ENCODE data around the gene SP100.

Gene SP100

DNA sequence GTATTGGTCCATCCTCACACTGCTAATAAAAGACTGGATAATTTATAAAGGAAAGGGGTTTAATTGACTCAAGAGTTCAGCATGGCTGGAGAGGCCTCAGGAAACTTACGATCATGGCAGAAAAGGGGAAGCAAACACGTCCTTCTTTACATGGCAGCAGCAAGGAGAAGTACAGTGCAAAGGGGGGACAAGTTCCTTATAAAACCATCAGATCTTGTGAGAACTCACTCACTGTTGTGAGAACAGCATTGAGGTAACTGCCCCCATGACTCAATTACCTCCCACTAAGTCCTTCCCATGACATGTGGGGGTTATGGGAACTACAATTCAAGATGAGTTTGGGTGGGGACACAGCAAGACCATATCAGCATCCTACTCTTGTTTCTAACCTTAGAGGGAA lies 37.0 kb downstream of the SP100 start:
- H3K9me3 ChIP-seq (ENCODE audit: control insufficient read depth in 2 of 2, low read length in 2 of 2), result no peaks in the 10 kb centered on the region
- peaks cover 0 to 2% of the 10 kb centered on the region in 2 donors for H3K4me1 ChIP-seq (ENCODE audit: control insufficient read depth in 2 of 2, insufficient read depth in 2 of 2, low read length in 2 of 2)
- peaks cover 38 to 41% of the 10 kb centered on the region in 2 donors for H3K36me3 ChIP-seq (ENCODE audit: control insufficient read depth in 2 of 2, insufficient read depth in 2 of 2, low read length in 2 of 2)
- no peaks in the 10 kb centered on the region for H3K27me3 ChIP-seq (ENCODE audit: control insufficient read depth in 2 of 2, insufficient read depth in 2 of 2, low read length in 2 of 2)
- no peak overlapping the region for H3K9ac ChIP-seq (ENCODE audit: low read depth in 1 of 2, low read length in 2 of 2)
- no peak overlapping the region for H3K27ac ChIP-seq (ENCODE audit: low read depth in 2 of 2, low read length in 2 of 2)
- H3K4me3 ChIP-seq (ENCODE audit: low read length in 2 of 2), result no peak overlapping the region

DNA sequence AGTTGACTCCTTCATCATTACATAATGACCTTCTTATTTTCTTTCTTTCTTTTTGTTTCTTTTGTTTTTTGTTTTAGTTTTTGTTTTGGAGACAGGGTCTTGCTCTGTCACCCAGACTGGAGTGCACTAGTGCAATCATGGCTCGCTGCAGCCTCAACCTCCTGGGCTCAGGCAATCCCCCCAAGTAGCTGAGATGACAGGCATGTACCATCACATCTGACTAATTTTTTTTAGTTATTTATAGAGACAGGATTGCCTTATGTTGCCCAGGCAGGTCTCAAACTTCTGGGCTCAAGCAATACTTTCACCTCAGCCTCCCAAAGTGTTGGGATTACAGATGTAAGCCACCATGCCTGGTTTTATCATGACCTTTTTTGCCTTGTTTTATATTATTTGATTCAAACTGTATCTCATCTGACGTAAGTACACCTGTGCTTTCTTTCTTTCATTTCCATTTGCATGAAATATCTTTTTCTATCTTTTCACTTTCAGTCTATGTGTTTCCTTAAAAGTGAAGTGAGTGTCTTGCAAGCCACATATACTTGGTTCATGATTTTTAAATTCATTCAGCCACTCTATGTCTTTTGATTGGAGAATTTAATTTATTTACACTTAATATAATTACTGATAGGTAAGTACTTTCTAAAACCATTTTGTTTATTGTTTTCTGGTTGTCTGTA lies 39.1 kb downstream of the SP100 start:
- Histone ChIP-seq H3K9me3 (ENCODE audit: control insufficient read depth in 2 of 2, low read length in 2 of 2) (no peaks in the 10 kb centered on the region), H3K4me3 (ENCODE audit: low read length in 2 of 2) (no peak overlapping the region), H3K4me1 (ENCODE audit: control insufficient read depth in 2 of 2, insufficient read depth in 2 of 2, low read length in 2 of 2) (peaks cover 0 to 2% of the 10 kb centered on the region in 2 donors), H3K36me3 (ENCODE audit: control insufficient read depth in 2 of 2, insufficient read depth in 2 of 2, low read length in 2 of 2) (peaks cover 38 to 41% of the 10 kb centered on the region in 2 donors), H3K9ac (ENCODE audit: low read depth in 1 of 2, low read length in 2 of 2) (no peak overlapping the region), H3K27me3 (ENCODE audit: control insufficient read depth in 2 of 2, insufficient read depth in 2 of 2, low read length in 2 of 2) (no peaks in the 10 kb centered on the region), H3K27ac (ENCODE audit: low read depth in 2 of 2, low read length in 2 of 2) (no peak overlapping the region)

GRCh38 chr2:230457073-230457768 lies 41.2 kb downstream of the SP100 start:
- Histone ChIP-seq H3K27ac (ENCODE audit: low read depth in 2 of 2, low read length in 2 of 2) (peak overlapping the region; percentile 26 to 27), H3K36me3 (ENCODE audit: control insufficient read depth in 2 of 2, insufficient read depth in 2 of 2, low read length in 2 of 2) (peaks cover 43 to 49% of the 10 kb centered on the region in 2 donors)

DNA sequence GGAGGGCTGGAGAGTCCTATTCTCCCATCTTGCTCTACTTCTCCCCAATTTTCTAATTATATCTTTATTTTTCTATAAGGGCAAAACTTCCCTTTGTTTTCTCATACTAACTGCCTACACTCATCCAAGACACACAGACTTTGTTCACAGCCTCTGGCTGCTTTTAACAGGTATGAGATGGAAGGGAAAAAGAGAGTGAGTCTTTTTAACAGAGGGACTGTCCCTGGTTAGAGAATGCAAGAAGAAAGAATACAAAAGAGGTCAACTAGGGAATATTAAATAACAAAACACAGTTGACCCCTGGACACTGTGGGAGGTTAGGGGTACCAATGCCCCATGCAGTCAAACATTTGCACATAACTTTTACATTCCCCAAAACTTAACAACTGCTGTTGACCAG lies 41.8 kb downstream of the SP100 start:
- no peaks in the 10 kb centered on the region for H3K27me3 ChIP-seq (ENCODE audit: control insufficient read depth in 2 of 2, insufficient read depth in 2 of 2, low read length in 2 of 2)
- H3K9ac ChIP-seq (ENCODE audit: low read depth in 1 of 2, low read length in 2 of 2), result no peak overlapping the region
- H3K4me1 ChIP-seq (ENCODE audit: control insufficient read depth in 2 of 2, insufficient read depth in 2 of 2, low read length in 2 of 2), result peaks cover 0 to 2% of the 10 kb centered on the region in 2 donors
- H3K27ac ChIP-seq (ENCODE audit: low read depth in 2 of 2, low read length in 2 of 2), result no peak overlapping the region
- H3K36me3 ChIP-seq (ENCODE audit: control insufficient read depth in 2 of 2, insufficient read depth in 2 of 2, low read length in 2 of 2), result peaks cover 44 to 52% of the 10 kb centered on the region in 2 donors
- H3K9me3 ChIP-seq (ENCODE audit: control insufficient read depth in 2 of 2, low read length in 2 of 2), result no peaks in the 10 kb centered on the region
- H3K4me3 ChIP-seq (ENCODE audit: low read length in 2 of 2), result no peak overlapping the region

More at GRCh38 chr2:230457073-230457768, 41.2 kb downstream of the SP100 start:
- Histone ChIP-seq H3K27me3 (ENCODE audit: control insufficient read depth in 2 of 2, insufficient read depth in 2 of 2, low read length in 2 of 2) (no peaks in the 10 kb centered on the region), H3K4me3 (ENCODE audit: low read length in 2 of 2) (no peak overlapping the region), H3K9ac (ENCODE audit: low read depth in 1 of 2, low read length in 2 of 2) (no peak overlapping the region), H3K9me3 (ENCODE audit: control insufficient read depth in 2 of 2, low read length in 2 of 2) (no peaks in the 10 kb centered on the region), H3K4me1 (ENCODE audit: control insufficient read depth in 2 of 2, insufficient read depth in 2 of 2, low read length in 2 of 2) (peaks cover 0 to 2% of the 10 kb centered on the region in 2 donors)

GRCh38 chr2:230459216-230459615 lies 43.2 kb downstream of the SP100 start:
- Histone ChIP-seq H3K4me3 (ENCODE audit: low read length in 2 of 2) (no peak overlapping the region), H3K27me3 (ENCODE audit: control insufficient read depth in 2 of 2, insufficient read depth in 2 of 2, low read length in 2 of 2) (no peaks in the 10 kb centered on the region), H3K4me1 (ENCODE audit: control insufficient read depth in 2 of 2, insufficient read depth in 2 of 2, low read length in 2 of 2) (peaks cover 0 to 2% of the 10 kb centered on the region in 2 donors), H3K27ac (ENCODE audit: low read depth in 2 of 2, low read length in 2 of 2) (no peak overlapping the region), H3K9ac (ENCODE audit: low read depth in 1 of 2, low read length in 2 of 2) (no peak overlapping the region), H3K36me3 (ENCODE audit: control insufficient read depth in 2 of 2, insufficient read depth in 2 of 2, low read length in 2 of 2) (peaks cover 46 to 54% of the 10 kb centered on the region in 2 donors), H3K9me3 (ENCODE audit: control insufficient read depth in 2 of 2, low read length in 2 of 2) (no peaks in the 10 kb centered on the region)

- Histone ChIP-seq H3K27ac (ENCODE audit: low read depth in 2 of 2, low read length in 2 of 2) (no peak overlapping the region), H3K27me3 (ENCODE audit: control insufficient read depth in 2 of 2, insufficient read depth in 2 of 2, low read length in 2 of 2) (no peaks in the 10 kb centered on the region), H3K9ac (ENCODE audit: low read depth in 1 of 2, low read length in 2 of 2) (no peak overlapping the region), H3K4me3 (ENCODE audit: low read length in 2 of 2) (no peak overlapping the region), H3K36me3 (ENCODE audit: control insufficient read depth in 2 of 2, insufficient read depth in 2 of 2, low read length in 2 of 2) (peaks cover 43 to 46% of the 10 kb centered on the region in 2 donors), H3K4me1 (ENCODE audit: control insufficient read depth in 2 of 2, insufficient read depth in 2 of 2, low read length in 2 of 2) (no peaks in the 10 kb centered on the region), H3K9me3 (ENCODE audit: control insufficient read depth in 2 of 2, low read length in 2 of 2) (no peaks in the 10 kb centered on the region)
Observed at GRCh38 chr2:230471074-230471473, 55.1 kb downstream of the SP100 start.

GRCh38 chr2:230472621-230473018 lies 56.6 kb downstream of the SP100 start:
- H3K27ac ChIP-seq (ENCODE audit: low read depth in 2 of 2, low read length in 2 of 2), result peak overlapping the region in 1 of 2 donors; percentile 54
- H3K36me3 ChIP-seq (ENCODE audit: control insufficient read depth in 2 of 2, insufficient read depth in 2 of 2, low read length in 2 of 2), result peaks cover 34 to 35% of the 10 kb centered on the region in 2 donors
- H3K4me1 ChIP-seq (ENCODE audit: control insufficient read depth in 2 of 2, insufficient read depth in 2 of 2, low read length in 2 of 2), result no peaks in the 10 kb centered on the region
- H3K9me3 ChIP-seq (ENCODE audit: control insufficient read depth in 2 of 2, low read length in 2 of 2), result no peaks in the 10 kb centered on the region
- no peak overlapping the region for H3K4me3 ChIP-seq (ENCODE audit: low read length in 2 of 2)
- H3K27me3 ChIP-seq (ENCODE audit: control insufficient read depth in 2 of 2, insufficient read depth in 2 of 2, low read length in 2 of 2), result no peaks in the 10 kb centered on the region
- no peak overlapping the region for H3K9ac ChIP-seq (ENCODE audit: low read depth in 1 of 2, low read length in 2 of 2)

DNA sequence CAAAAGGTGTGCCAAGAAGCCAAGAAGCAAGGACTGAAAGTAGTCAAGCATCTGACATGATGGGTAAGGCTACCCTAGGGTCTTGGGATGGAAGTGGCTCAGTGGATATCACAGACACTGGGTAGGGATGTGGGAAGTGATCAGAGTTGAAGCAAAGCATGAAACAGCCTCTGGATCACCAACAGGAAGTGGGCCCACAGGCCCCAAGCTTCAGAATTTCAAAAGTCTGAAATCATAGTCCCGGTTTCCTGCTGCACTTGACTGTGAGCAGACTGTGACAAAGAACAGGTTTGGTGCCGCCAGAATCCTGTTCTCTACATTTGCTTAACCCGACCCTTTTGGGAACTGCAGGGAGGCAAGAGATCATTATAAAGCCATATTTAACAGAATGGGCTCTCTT lies 57.4 kb downstream of the SP100 start:
- Histone ChIP-seq H3K9me3 (ENCODE audit: control insufficient read depth in 2 of 2, low read length in 2 of 2) (no peaks in the 10 kb centered on the region), H3K27me3 (ENCODE audit: control insufficient read depth in 2 of 2, insufficient read depth in 2 of 2, low read length in 2 of 2) (no peaks in the 10 kb centered on the region), H3K9ac (ENCODE audit: low read depth in 1 of 2, low read length in 2 of 2) (no peak overlapping the region), H3K36me3 (ENCODE audit: control insufficient read depth in 2 of 2, insufficient read depth in 2 of 2, low read length in 2 of 2) (peaks cover 28 to 29% of the 10 kb centered on the region in 2 donors), H3K27ac (ENCODE audit: low read depth in 2 of 2, low read length in 2 of 2) (peak overlapping the region in 1 of 2 donors; percentile 54), H3K4me1 (ENCODE audit: control insufficient read depth in 2 of 2, insufficient read depth in 2 of 2, low read length in 2 of 2) (no peaks in the 10 kb centered on the region), H3K4me3 (ENCODE audit: low read length in 2 of 2) (no peak overlapping the region)

GRCh38 chr2:230475143-230475542 lies 59.1 kb downstream of the SP100 start:
- H3K27ac ChIP-seq (ENCODE audit: low read depth in 2 of 2, low read length in 2 of 2), result no peak overlapping the region
- H3K4me3 ChIP-seq (ENCODE audit: low read length in 2 of 2), result no peak overlapping the region
- H3K36me3 ChIP-seq (ENCODE audit: control insufficient read depth in 2 of 2, insufficient read depth in 2 of 2, low read length in 2 of 2), result peaks cover 19 to 26% of the 10 kb centered on the region in 2 donors
- no peak overlapping the region for H3K9ac ChIP-seq (ENCODE audit: low read depth in 1 of 2, low read length in 2 of 2)
- no peaks in the 10 kb centered on the region for H3K9me3 ChIP-seq (ENCODE audit: control insufficient read depth in 2 of 2, low read length in 2 of 2)
- no peaks in the 10 kb centered on the region for H3K27me3 ChIP-seq (ENCODE audit: control insufficient read depth in 2 of 2, insufficient read depth in 2 of 2, low read length in 2 of 2)
- no peaks in the 10 kb centered on the region for H3K4me1 ChIP-seq (ENCODE audit: control insufficient read depth in 2 of 2, insufficient read depth in 2 of 2, low read length in 2 of 2)

- no peaks in the 10 kb centered on the region for H3K27me3 ChIP-seq (ENCODE audit: control insufficient read depth in 2 of 2, insufficient read depth in 2 of 2, low read length in 2 of 2)
- no peak overlapping the region for H3K4me3 ChIP-seq (ENCODE audit: low read length in 2 of 2)
- no peak overlapping the region for H3K9ac ChIP-seq (ENCODE audit: low read depth in 1 of 2, low read length in 2 of 2)
- no peak overlapping the region for H3K27ac ChIP-seq (ENCODE audit: low read depth in 2 of 2, low read length in 2 of 2)
- no peaks in the 10 kb centered on the region for H3K4me1 ChIP-seq (ENCODE audit: control insufficient read depth in 2 of 2, insufficient read depth in 2 of 2, low read length in 2 of 2)
- no peaks in the 10 kb centered on the region for H3K9me3 ChIP-seq (ENCODE audit: control insufficient read depth in 2 of 2, low read length in 2 of 2)
- H3K36me3 ChIP-seq (ENCODE audit: control insufficient read depth in 2 of 2, insufficient read depth in 2 of 2, low read length in 2 of 2), result peaks cover 7 to 8% of the 10 kb centered on the region in 2 donors
Observed at GRCh38 chr2:230485801-230486341, 69.9 kb downstream of the SP100 start.
